DND-41 (cell line): ENCODE results near the gene PLEK.

Experiments used
- ATAC-seq: fragments of 200-7000 bp; cut with Tn5 transposase; 3 replicates; pipeline ENCODE4 v1.9.1; 2021; ENCODE audit warnings: low read depth; ENCODE audit not compliant: insufficient read depth
- DNase-seq: peaks from one replicate; pipeline ENCODE4 v3.0.0-alpha.2; 2020
- H2AFZ ChIP-seq: 2 replicates; pipeline ENCODE4 v1.6.0; 2012; ENCODE audit warnings: low read depth, low read length
- H3K27ac ChIP-seq: 2 replicates; pipeline ENCODE4 v1.5.1; 2012; ENCODE audit warnings: low read length, inconsistent platforms
- H3K27me3 ChIP-seq: fragments of 200-600 bp; sonication (generic); 2 replicates; pipeline ENCODE4 v1.6.0; 2012; ENCODE audit warnings: low read length, mild to moderate bottlenecking, inconsistent platforms; ENCODE audit not compliant: insufficient read depth, poor library complexity
- H3K36me3 ChIP-seq: 2 replicates; pipeline ENCODE4 v1.5.1; 2012; ENCODE audit warnings: low read length, inconsistent platforms; ENCODE audit not compliant: insufficient read depth
- H3K4me1 ChIP-seq: 2 replicates; pipeline ENCODE4 v1.5.1; 2012; ENCODE audit warnings: mild to moderate bottlenecking, low read length; ENCODE audit not compliant: insufficient read depth
- H3K4me2 ChIP-seq: 2 replicates; pipeline ENCODE4 v1.6.0; 2012; ENCODE audit warnings: mild to moderate bottlenecking, moderate library complexity, low read length, inconsistent platforms; ENCODE audit not compliant: insufficient read depth
- H3K4me3 ChIP-seq, 2 experiments: fragments of 200-600 bp in 1 of 2; shearing (Covaris generic) in 1 of 2; 2 replicates each; pipeline ENCODE4 v1.5.1; 2012 to 2016; ENCODE audit warnings: inconsistent platforms in 2 of 2, low read length in 2 of 2, mild to moderate bottlenecking in 2 of 2, low read depth in 1 of 2, moderate library complexity in 1 of 2
- H3K79me2 ChIP-seq: 2 replicates; pipeline ENCODE4 v1.6.0; 2012; ENCODE audit warnings: low read length, inconsistent platforms; ENCODE audit not compliant: insufficient read depth
- H3K9ac ChIP-seq: 2 replicates; pipeline ENCODE4 v1.6.0; 2012; ENCODE audit warnings: low read depth, mild to moderate bottlenecking, inconsistent platforms, low read length, moderate library complexity
- H3K9me3 ChIP-seq: 2 replicates; pipeline ENCODE4 v1.5.1; 2012; ENCODE audit warnings: low read length, moderate library complexity, mild to moderate bottlenecking, inconsistent platforms; ENCODE audit not compliant: insufficient read depth, severe bottlenecking
- H4K20me1 ChIP-seq: 2 replicates; pipeline ENCODE4 v1.6.0; 2012; ENCODE audit warnings: low read length; ENCODE audit not compliant: insufficient read depth
- EZH2 ChIP-seq: IDR thresholded peaks from 3 replicates; pipeline ENCODE4 v1.6.1; 2012; ENCODE audit warnings: borderline replicate concordance, low read depth, mild to moderate bottlenecking, moderate library complexity, low read length, inconsistent platforms; ENCODE audit not compliant: severe bottlenecking
- TF ChIP-seq, protein P1 (sequence below): IDR thresholded peaks from 2 replicates; pipeline ENCODE4 v1.5.1; 2012; ENCODE audit warnings: borderline replicate concordance, low read length, moderate library complexity, mild to moderate bottlenecking; ENCODE audit not compliant: poor library complexity, severe bottlenecking; ENCODE audit errors: extremely low read depth

The PLEK gene

DNA sequence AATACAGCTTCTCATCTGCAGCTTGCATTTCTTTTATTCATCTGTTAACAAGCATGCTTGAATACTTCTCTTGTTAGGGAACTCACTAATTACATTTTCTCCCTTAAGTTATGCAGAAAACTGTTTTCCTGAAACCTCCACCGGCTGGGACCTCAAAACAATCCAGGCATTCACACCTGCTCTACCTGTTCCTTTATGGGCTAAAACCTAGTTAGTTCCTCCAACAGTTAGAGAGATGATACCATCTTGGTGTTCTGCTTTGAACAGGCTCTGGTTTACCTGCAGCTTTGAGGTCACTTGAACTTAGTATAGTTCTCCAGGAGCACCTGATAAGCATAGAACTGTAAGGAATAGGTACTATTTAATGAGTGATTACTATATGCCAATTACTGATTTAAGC, 6.1 kb downstream of the PLEK start:
- H3K4me1 ChIP-seq = peaks cover 10% of the 10 kb centered on the region
- DNase-seq (no peak), ATAC-seq (peak; percentile 19; the same call in 1 of the 3 replicates)
- TF ChIP-seq EZH2 = no peak
- TF ChIP-seq, protein P1, sequence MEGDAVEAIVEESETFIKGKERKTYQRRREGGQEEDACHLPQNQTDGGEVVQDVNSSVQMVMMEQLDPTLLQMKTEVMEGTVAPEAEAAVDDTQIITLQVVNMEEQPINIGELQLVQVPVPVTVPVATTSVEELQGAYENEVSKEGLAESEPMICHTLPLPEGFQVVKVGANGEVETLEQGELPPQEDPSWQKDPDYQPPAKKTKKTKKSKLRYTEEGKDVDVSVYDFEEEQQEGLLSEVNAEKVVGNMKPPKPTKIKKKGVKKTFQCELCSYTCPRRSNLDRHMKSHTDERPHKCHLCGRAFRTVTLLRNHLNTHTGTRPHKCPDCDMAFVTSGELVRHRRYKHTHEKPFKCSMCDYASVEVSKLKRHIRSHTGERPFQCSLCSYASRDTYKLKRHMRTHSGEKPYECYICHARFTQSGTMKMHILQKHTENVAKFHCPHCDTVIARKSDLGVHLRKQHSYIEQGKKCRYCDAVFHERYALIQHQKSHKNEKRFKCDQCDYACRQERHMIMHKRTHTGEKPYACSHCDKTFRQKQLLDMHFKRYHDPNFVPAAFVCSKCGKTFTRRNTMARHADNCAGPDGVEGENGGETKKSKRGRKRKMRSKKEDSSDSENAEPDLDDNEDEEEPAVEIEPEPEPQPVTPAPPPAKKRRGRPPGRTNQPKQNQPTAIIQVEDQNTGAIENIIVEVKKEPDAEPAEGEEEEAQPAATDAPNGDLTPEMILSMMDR = no peak
- H3K79me2 ChIP-seq = no peaks in the 10 kb centered on the region
- H3K4me2 ChIP-seq = no peak overlapping the region
- no peaks in the 10 kb centered on the region for H3K27me3 ChIP-seq
- H3K27ac ChIP-seq = no peak overlapping the region
- no peaks in the 10 kb centered on the region for H3K9me3 ChIP-seq
- H2AFZ ChIP-seq = no peak overlapping the region
- H3K36me3 ChIP-seq = no peaks in the 10 kb centered on the region
- no peaks in the 10 kb centered on the region for H4K20me1 ChIP-seq
- H3K9ac ChIP-seq = no peak overlapping the region
- H3K4me3 ChIP-seq = no peak overlapping the region

DNA sequence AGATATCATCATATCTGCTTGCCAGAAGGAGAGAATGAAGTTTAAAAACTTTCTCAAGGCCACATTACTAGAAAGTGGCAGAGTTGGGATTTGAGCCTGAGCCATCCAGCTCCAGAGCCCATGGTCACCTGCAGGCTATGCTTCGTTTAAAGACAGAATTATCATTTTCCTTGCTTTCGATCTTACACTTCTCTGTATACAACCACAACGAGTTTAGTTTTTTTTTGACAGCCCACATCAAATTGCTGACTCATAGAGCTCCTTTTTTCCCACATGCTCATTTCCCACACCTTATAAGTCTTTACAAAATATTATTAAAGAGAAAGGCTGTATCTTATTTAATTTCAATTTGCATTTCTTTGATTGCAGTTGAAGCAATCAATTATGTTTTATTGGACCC, 6.5 kb downstream of the PLEK start:
- Histone ChIP-seq H3K79me2 (no peaks in the 10 kb centered on the region), H3K4me2 (peak overlapping the region; percentile 35; the same call in 1 of the 2 replicates), H2AFZ (no peak overlapping the region), H4K20me1 (no peaks in the 10 kb centered on the region), H3K4me1 (peaks cover 10% of the 10 kb centered on the region), H3K27ac (no peak overlapping the region), H3K9ac (no peak overlapping the region), H3K27me3 (no peaks in the 10 kb centered on the region), H3K4me3 (no peak overlapping the region), H3K36me3 (no peaks in the 10 kb centered on the region), H3K9me3 (no peaks in the 10 kb centered on the region)
- ATAC-seq (peak; percentile 97), DNase-seq (peak; percentile 19)
- TF ChIP-seq, protein P1 = no peak

DNA sequence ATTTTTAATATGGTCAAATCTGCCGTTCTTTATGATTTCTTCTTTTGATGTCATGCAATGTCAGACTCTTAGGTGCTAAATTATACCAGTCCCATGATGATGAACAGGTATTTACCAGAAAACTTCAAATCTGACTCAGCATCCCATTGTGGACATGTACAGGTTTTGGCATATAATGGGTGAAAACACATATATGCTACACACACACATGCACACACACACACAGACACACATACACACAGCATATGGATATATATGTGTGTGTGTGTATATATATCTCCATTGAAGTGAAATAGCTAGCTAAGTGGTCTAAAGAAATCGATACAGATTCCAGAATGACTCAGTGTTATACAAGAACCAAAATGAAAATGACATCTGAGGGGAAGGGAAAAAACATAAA, 7.4 kb downstream of the PLEK start:
- no peak overlapping the region for H3K9ac ChIP-seq

DNA sequence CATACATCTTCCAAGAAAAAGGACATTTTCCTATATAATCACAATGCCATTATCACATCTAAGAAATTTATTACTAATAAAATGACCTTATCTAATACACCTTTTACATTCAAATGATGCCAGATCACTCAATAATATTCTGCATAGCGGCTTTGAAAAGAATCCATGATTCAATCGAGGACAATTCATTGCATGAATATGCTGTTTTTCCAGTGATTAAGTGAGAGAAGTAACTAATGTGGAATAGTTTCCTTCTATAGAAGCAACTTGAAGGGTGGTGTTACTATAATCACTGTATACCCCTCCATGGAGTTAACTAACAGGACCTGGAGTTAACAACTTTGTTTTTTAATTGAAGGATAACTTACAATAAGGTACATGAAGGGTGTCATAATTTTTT, 9.1 kb downstream of the PLEK start:
- no peak overlapping the region for H3K9ac ChIP-seq
- no peaks in the 10 kb centered on the region for H3K79me2 ChIP-seq
- no peak overlapping the region for H2AFZ ChIP-seq
- no peak overlapping the region for H3K27ac ChIP-seq
- no peak overlapping the region for H3K4me2 ChIP-seq
- ATAC-seq (no peak), DNase-seq (no peak)
- no peak for TF ChIP-seq EZH2
- TF ChIP-seq, protein P1 = no peak
- H4K20me1 ChIP-seq = no peaks in the 10 kb centered on the region
- H3K9me3 ChIP-seq = no peaks in the 10 kb centered on the region
- H3K27me3 ChIP-seq = no peaks in the 10 kb centered on the region
- peaks cover 10% of the 10 kb centered on the region for H3K4me1 ChIP-seq
- no peaks in the 10 kb centered on the region for H3K36me3 ChIP-seq
- no peak overlapping the region for H3K4me3 ChIP-seq

More for the DNA sequence above, 7.4 kb downstream of the PLEK start:
- Histone ChIP-seq H4K20me1 (no peaks in the 10 kb centered on the region), H3K79me2 (no peaks in the 10 kb centered on the region), H3K4me3 (no peak overlapping the region), H3K36me3 (no peaks in the 10 kb centered on the region), H2AFZ (no peak overlapping the region), H3K9me3 (no peaks in the 10 kb centered on the region), H3K27ac (no peak overlapping the region), H3K4me2 (no peak overlapping the region), H3K27me3 (no peaks in the 10 kb centered on the region), H3K4me1 (peaks cover 10% of the 10 kb centered on the region)
- no peak for DNase-seq
- TF ChIP-seq EZH2 = no peak
- TF ChIP-seq, protein P1 = no peak
- ATAC-seq = no peak
